ENCODE results near the gene YOD1.
"Not testable (repeated sequence)": the region's sequence is repeated elsewhere in the genome, so short reads cannot be mapped to it uniquely, and the experiment has no call there.

The YOD1 gene

GRCh38 chr1:207047505-207047904 is 3.5 kb downstream of the YOD1 start:
- no peak for DNase-seq

- no peak for DNase-seq
These were observed 5.6 kb downstream of the YOD1 start for GRCh38 chr1:207045453-207045852.

GRCh38 chr1:207041397-207041796 is 9.6 kb downstream of the YOD1 start:
- DNase-seq: not testable (repeated sequence)

- DNase-seq: no peak
These were observed 10.9 kb downstream of the YOD1 start for GRCh38 chr1:207040181-207040533.

GRCh38 chr1:207039380-207040180 is 11.4 kb downstream of the YOD1 start:
- no peak for DNase-seq

- DNase-seq: no peak
These were observed 14.1 kb downstream of the YOD1 start for GRCh38 chr1:207036865-207037264.

- DNase-seq: no peak
These were observed 15.0 kb downstream of the YOD1 start for GRCh38 chr1:207035877-207036551.

- no peak for DNase-seq
These were observed 16.0 kb downstream of the YOD1 start for GRCh38 chr1:207034998-207035397.

GRCh38 chr1:207034208-207034607 is 16.8 kb downstream of the YOD1 start:
- DNase-seq: no peak

- no peak for DNase-seq
These were observed 17.7 kb downstream of the YOD1 start for GRCh38 chr1:207033302-207033701.

GRCh38 chr1:207032528-207033017 is 18.4 kb downstream of the YOD1 start, which contains the start of gene C1orf116:
Gene C1orf116, minus strand, starts transcription at chr1:207032756. Its CDS starts 5,158 bp downstream, at chr1:207027598.
- no peak for DNase-seq

- no peak for DNase-seq
These were observed 19.3 kb downstream of the YOD1 start for GRCh38 chr1:207031632-207032264.

- DNase-seq: no peak
These were observed 20.0 kb downstream of the YOD1 start for GRCh38 chr1:207031016-207031415.

- no peak for DNase-seq
These were observed 20.4 kb downstream of the YOD1 start for GRCh38 chr1:207030522-207031009.

- no peak for DNase-seq
These were observed 21.1 kb downstream of the YOD1 start for GRCh38 chr1:207029701-207030521.

GRCh38 chr1:207028884-207029650 is 21.9 kb downstream of the YOD1 start:
- DNase-seq: no peak

GRCh38 chr1:207027921-207028320 is 23.1 kb downstream of the YOD1 start:
- DNase-seq: no peak

GRCh38 chr1:207027206-207027777 is 23.7 kb downstream of the YOD1 start:
- DNase-seq: no peak

- DNase-seq: no peak
These were observed 24.9 kb downstream of the YOD1 start for GRCh38 chr1:207026104-207026534.

- no peak for DNase-seq
These were observed 25.7 kb downstream of the YOD1 start for GRCh38 chr1:207025146-207025880.
